B cell (primary cell): ENCODE measurements around the gene RBMS3. TPM values are rescaled to one million over a fixed set of nuclear protein-coding genes. Genes with fewer than 3 reads are reported as not detected.

Experiments
- ATAC-seq: fragments of 200-7000 bp; cut with Tn5 transposase; one replicate; pipeline ENCODE4 v1.10.0; 2021; ENCODE audit warnings: low read depth, mild to moderate bottlenecking, moderate number of reproducible peaks, moderate library complexity
- CTCF ChIA-PET: fragments of 350-600 bp; sonication (Branson Sonifier 250); formaldehyde crosslinking; loops from one replicate; lab custom pipeline; 2021; ENCODE audit warnings: antibody characterized with exemption, inconsistent platforms; lab: Charles Lee
- POLR2A ChIA-PET: fragments of 350-600 bp; sonication (Branson Sonifier 250); formaldehyde crosslinking; loops from one replicate; lab custom pipeline; 2021; ENCODE audit warnings: antibody characterized with exemption; lab: Charles Lee
- DNase-seq: peaks from one replicate; pipeline ENCODE4 v3.0.0; 2013
- H2AFZ ChIP-seq: 2 replicates; pipeline ENCODE4 v1.6.1; 2012; ENCODE audit warnings: mild to moderate bottlenecking, low read depth, low read length; ENCODE audit not compliant: insufficient read depth, poor library complexity, severe bottlenecking
- H3K27ac ChIP-seq, 2 donors: 1 replicate in 1 of 2; 2 replicates in 1 of 2; pipeline ENCODE4 v1.5.1; 2012 to 2013; ENCODE audit warnings: low read length in 2 of 2, mild to moderate bottlenecking in 2 of 2, moderate library complexity in 1 of 2
- H3K27me3 ChIP-seq, 4 experiments: fragments of 200-600 bp in 1 of 4; sonication (generic) in 1 of 4; replicated peaks in 1 of 4; 1 replicate in 2 of 4; 2 replicates in 2 of 4; pipeline versions ENCODE4 v1.6.1 to v1.7.0; 2013 to 2016; ENCODE audit warnings: low read length in 3 of 4, mild to moderate bottlenecking in 2 of 4, mixed read lengths in 1 of 4, moderate library complexity in 1 of 4; ENCODE audit not compliant: insufficient read depth in 4 of 4, control insufficient read depth in 3 of 4; ENCODE audit errors: control extremely low read depth in 1 of 4
- H3K36me3 ChIP-seq, 2 experiments: replicated peaks in 1 of 2; 1 replicate in 1 of 2; 2 replicates in 1 of 2; pipeline versions ENCODE4 v1.6.1 to v1.7.1; 2013; ENCODE audit warnings: low read length in 1 of 2; ENCODE audit not compliant: insufficient read depth in 2 of 2, control insufficient read depth in 1 of 2; ENCODE audit errors: control extremely low read depth in 1 of 2, extremely low read depth in 1 of 2
- H3K4me1 ChIP-seq, 2 donors: fragments of 200-600 bp in 1 of 2; sonication (generic) in 1 of 2; 1 replicate in 1 of 2; 2 replicates in 1 of 2; pipeline versions ENCODE4 v1.5.1 to v1.6.1; 2013 to 2017; ENCODE audit warnings: low read length in 2 of 2; ENCODE audit not compliant: control insufficient read depth in 2 of 2, insufficient read depth in 2 of 2
- H3K4me2 ChIP-seq: replicated peaks from 2 replicates; pipeline ENCODE3; 2012; ENCODE audit warnings: mild to moderate bottlenecking, low read depth, low read length; ENCODE audit not compliant: poor library complexity, severe bottlenecking
- H3K4me3 ChIP-seq, 5 experiments: fragments of 200-600 bp in 1 of 5; sonication (generic) in 1 of 5; 1 replicate in 3 of 5; 2 replicates in 2 of 5; pipeline versions ENCODE4 v1.5.1 to v1.7.0; 2011 to 2016; ENCODE audit warnings: low read length in 4 of 5, mild to moderate bottlenecking in 4 of 5, low read depth in 2 of 5, control low read depth in 1 of 5, moderate library complexity in 1 of 5; ENCODE audit not compliant: insufficient read depth in 1 of 5; ENCODE audit errors: control extremely low read depth in 1 of 5, extremely low read depth in 1 of 5
- H3K79me2 ChIP-seq: fragments of 200-600 bp; sonication (generic); one replicate; pipeline ENCODE4 v1.6.0; 2016; ENCODE audit warnings: low read length; ENCODE audit not compliant: control insufficient read depth, insufficient read depth
- H3K9ac ChIP-seq: fragments of 200-600 bp; sonication (generic); 2 replicates; pipeline ENCODE4 v1.6.1; 2017; ENCODE audit warnings: mild to moderate bottlenecking, low read length, moderate library complexity
- H3K9me3 ChIP-seq, 3 donors: one replicate each; pipeline versions ENCODE4 v1.6.1 to v1.7.1; 2013; ENCODE audit warnings: low read length in 2 of 3; ENCODE audit not compliant: control insufficient read depth in 2 of 3, insufficient read depth in 1 of 3; ENCODE audit errors: control extremely low read depth in 1 of 3
- H4K20me1 ChIP-seq: 2 replicates; pipeline ENCODE4 v1.6.0; 2012; ENCODE audit warnings: mild to moderate bottlenecking, low read length; ENCODE audit not compliant: insufficient read depth, control insufficient read depth, poor library complexity, severe bottlenecking
- H3K27ac Mint-ChIP-seq: one replicate; pipeline ENCODE4 v1.8.0; 2021; ENCODE audit warnings: mixed read lengths
- H3K27me3 Mint-ChIP-seq: one replicate; pipeline ENCODE4 v1.8.0; 2021; ENCODE audit warnings: mixed read lengths
- H3K4me1 Mint-ChIP-seq: one replicate; pipeline ENCODE4 v1.8.0; 2021; ENCODE audit warnings: mixed read lengths
- H3K4me3 Mint-ChIP-seq: one replicate; pipeline ENCODE4 v1.8.0; 2021; ENCODE audit warnings: mixed read lengths
- H3K9me3 Mint-ChIP-seq: one replicate; pipeline ENCODE4 v1.8.0; 2022; ENCODE audit warnings: mixed read lengths; ENCODE audit not compliant: insufficient read depth
- EZH2 ChIP-seq: IDR thresholded peaks from 2 replicates; pipeline ENCODE4 v1.6.1; 2012; ENCODE audit warnings: borderline replicate concordance, low read depth, mild to moderate bottlenecking, moderate library complexity, low read length; ENCODE audit not compliant: insufficient read depth, poor library complexity, severe bottlenecking
- WGBS: methylation state at CpG from one replicate; pipeline ENCODE4 v1.1.5; 2013; ENCODE audit warnings: missing lambda C conversion rate; ENCODE audit not compliant: insufficient coverage; 5-methylcytosine and 5-hydroxymethylcytosine counted together
- intact Hi-C: fragments of 100-400 bp; cut with micrococcal nuclease; formaldehyde crosslinking; loops from one replicate; pipeline ENCODE4 v1.10.0; 2022
- polyA plus RNA-seq: library from polyadenylated mRNA; depleted of rRNA; stranded (reverse); fragments of >200 nt; gene quantifications from 2 replicates; pipeline ENCODE4 v1.2.3, GENCODE V29; 2012
- total RNA-seq, 2 donors: library from RNA; stranded (reverse); fragments of 120-200 nt in 1 of 2; gene quantifications; 1 replicate in 1 of 2; 2 replicates in 1 of 2; pipeline versions ENCODE4 v1.2.3 to v1.2.4, GENCODE V29; 2013 to 2022
- TF ChIP-seq, protein P1 (sequence below): fragments of 200-600 bp; IDR thresholded peaks from one replicate; pipeline ENCODE4 v1.8.0; 2022; ENCODE audit warnings: antibody characterized with exemption, mild to moderate bottlenecking

The RBMS3 gene
- total and polyA plus RNA-seq, 2 donors (not counting 1 experiment from before 2014, with no cell fraction given) = not detected

DNA sequence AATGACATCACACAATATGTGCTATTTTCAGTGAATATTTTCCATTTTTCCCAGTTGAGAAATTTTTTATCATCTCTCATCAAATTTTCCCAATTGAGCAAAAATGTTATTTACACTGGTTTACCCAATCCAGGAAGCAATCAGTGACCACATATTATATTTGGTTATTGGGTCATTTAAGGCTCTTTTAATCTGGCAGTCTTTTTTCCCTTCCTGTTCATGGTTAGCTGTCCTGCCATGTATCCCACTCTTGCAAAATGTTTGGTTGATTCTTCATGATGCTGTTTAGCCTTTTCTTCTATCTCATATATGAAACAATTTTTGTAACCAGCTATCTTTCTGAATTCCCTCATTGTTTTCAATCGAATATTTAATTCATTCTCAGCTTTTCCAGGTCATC is 626.0 kb downstream of the RBMS3 start:
- Histone ChIP-seq H3K4me2 (no peak overlapping the region), H3K4me1 (no peaks in the 10 kb centered on the region), H3K36me3 (no peaks in the 10 kb centered on the region), H3K79me2 (no peaks in the 10 kb centered on the region), H2AFZ (no peak overlapping the region), H3K9me3 (no peaks in the 10 kb centered on the region), H3K27me3 (no peaks in the 10 kb centered on the region), H3K9ac (no peak overlapping the region), H3K4me3 (no peak overlapping the region), H3K27ac (no peak overlapping the region), H4K20me1 (no peaks in the 10 kb centered on the region)
- Mint-ChIP-seq H3K4me1 (no peaks in the 10 kb centered on the region), H3K27ac (no peak overlapping the region), H3K4me3 (no peak overlapping the region), H3K9me3 (no peaks in the 10 kb centered on the region), H3K27me3 (no peaks in the 10 kb centered on the region)
- WGBS = 80% methylated on average over 1 of the region's 1 CpG
- POLR2A ChIA-PET = no interaction called here
- DNase-seq (no peak), ATAC-seq (no peak)
- TF ChIP-seq, protein P1, sequence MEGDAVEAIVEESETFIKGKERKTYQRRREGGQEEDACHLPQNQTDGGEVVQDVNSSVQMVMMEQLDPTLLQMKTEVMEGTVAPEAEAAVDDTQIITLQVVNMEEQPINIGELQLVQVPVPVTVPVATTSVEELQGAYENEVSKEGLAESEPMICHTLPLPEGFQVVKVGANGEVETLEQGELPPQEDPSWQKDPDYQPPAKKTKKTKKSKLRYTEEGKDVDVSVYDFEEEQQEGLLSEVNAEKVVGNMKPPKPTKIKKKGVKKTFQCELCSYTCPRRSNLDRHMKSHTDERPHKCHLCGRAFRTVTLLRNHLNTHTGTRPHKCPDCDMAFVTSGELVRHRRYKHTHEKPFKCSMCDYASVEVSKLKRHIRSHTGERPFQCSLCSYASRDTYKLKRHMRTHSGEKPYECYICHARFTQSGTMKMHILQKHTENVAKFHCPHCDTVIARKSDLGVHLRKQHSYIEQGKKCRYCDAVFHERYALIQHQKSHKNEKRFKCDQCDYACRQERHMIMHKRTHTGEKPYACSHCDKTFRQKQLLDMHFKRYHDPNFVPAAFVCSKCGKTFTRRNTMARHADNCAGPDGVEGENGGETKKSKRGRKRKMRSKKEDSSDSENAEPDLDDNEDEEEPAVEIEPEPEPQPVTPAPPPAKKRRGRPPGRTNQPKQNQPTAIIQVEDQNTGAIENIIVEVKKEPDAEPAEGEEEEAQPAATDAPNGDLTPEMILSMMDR = no peak
- TF ChIP-seq EZH2 = no peak
- intact Hi-C loops = no loop called here
- CTCF ChIA-PET = no interaction called here

DNA sequence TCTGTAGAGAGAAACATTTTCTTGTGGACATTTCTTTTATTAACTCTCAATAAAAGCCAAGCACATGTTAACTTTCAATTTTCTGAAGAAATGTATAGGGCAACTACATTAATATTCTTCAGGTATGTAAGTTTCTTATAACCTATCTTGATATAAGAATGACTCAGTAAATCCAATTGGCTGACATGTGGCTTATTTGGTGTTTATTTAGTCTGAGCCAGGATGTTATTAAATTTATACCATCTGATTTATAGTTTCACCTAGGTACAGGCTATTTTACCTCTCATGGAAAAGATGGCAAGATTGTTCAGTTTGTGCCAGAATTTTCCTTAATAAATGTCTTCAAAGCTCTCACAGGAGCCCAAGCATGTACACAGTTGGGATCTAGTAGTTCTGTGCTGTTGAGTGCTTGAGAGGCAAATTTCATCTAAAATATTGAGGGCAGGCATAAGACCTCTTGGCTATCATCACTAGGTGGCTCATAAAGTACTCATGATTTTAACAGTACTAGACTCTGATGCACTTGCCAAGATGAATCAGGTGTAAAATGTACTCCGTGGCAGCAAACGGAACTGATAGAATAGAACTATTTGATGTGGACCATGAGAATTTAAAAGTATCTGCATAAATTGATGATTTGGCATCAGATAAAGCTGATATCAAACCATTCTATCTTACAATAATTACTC is 631.9 kb downstream of the RBMS3 start:
- H3K79me2 ChIP-seq = no peaks in the 10 kb centered on the region
- no peaks in the 10 kb centered on the region for H3K4me1 ChIP-seq
- H3K27ac ChIP-seq = no peak overlapping the region
- Mint-ChIP-seq H3K9me3 (no peaks in the 10 kb centered on the region), H3K27ac (no peak overlapping the region), H3K27me3 (no peaks in the 10 kb centered on the region), H3K4me1 (no peaks in the 10 kb centered on the region), H3K4me3 (no peak overlapping the region)
- no peaks in the 10 kb centered on the region for H3K9me3 ChIP-seq
- no CpG with 5 or more reads among the region's 2 CpGs for WGBS
- H3K27me3 ChIP-seq = no peaks in the 10 kb centered on the region
- no peak overlapping the region for H3K4me2 ChIP-seq
- TF ChIP-seq EZH2 = no peak
- TF ChIP-seq, protein P1 = no peak
- no peak overlapping the region for H3K4me3 ChIP-seq
- no peak overlapping the region for H2AFZ ChIP-seq
- ChIA-PET POLR2A (no interaction called here), CTCF (no interaction called here)
- intact Hi-C loops = no loop called here
- H3K9ac ChIP-seq = no peak overlapping the region
- H3K36me3 ChIP-seq = no peaks in the 10 kb centered on the region
- H4K20me1 ChIP-seq = no peaks in the 10 kb centered on the region
- no peak for ATAC-seq
- no peak for DNase-seq
